ENCODE measurements around the gene ZBTB25.

Gene ZBTB25

DNA sequence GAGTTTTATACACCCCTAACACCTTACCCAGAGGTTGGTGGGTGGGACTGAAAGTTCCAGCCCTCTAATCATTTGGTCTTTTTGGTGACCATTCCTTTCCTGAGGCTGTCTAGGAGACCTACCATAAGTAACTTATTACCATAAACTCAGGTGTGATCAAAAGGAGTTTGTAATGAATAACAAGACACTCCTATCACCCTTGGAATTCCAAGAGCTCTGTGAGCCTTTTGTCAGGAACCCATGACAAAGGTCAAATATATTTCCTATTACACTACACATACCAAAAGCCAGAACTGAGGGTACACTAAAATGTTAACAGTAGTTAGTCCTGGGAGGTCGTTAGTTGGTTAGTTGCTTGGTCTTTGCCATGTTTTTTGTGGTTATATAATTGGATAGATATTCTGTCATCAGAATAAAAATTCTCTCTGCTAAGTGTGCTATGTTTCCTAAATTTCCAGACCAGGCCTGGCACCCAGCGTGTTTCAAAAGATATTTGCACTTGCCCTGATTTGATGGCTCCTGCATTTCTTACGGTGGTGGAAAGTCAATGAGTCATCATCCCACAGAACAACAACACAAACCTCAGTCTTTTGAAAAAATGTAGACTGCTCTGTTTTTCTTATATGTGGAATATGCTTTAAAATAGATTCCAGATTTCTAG is 65.3 kb downstream of the ZBTB25 start:
- DNase-seq = no peak

DNA sequence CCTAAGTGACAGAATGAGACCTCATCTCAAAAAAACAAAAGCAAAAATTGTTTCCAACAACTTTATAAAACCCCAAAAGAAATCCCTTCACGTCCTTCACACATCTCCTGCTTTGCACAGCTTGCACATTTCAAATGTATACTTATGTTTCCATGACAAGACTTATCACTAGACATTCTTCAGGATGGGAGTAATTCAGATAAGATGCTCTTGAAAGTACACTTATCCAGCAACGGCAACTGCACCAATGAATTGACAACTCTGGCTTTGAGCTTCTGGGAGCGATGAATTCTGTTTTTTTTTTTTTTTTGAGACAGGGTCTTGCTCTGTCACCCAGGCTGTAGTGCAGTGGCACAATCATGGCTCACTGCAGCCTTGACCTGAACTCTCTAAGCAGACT is 69.1 kb downstream of the ZBTB25 start:
- DNase-seq = no peak

DNA sequence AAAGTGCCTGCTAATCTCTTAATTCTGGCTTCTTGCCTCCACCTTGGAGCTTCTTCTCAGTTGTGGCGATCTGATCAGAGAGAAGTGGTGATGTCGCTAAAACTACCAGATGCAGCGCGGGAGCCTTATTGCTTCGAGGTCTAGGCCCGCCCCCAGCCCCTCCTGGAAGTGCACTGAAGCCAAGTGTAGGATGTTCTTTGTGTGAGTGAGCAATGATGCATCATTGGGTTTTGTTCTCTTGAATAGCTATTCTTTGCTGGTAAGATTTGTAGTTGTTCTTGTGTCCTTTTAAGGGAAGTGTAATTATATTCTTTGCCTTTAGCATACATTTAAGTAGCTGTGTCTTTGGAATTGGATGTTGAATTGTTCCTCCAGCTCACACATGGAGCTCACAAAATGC is 79.7 kb downstream of the ZBTB25 start:
- DNase-seq = no peak

DNA sequence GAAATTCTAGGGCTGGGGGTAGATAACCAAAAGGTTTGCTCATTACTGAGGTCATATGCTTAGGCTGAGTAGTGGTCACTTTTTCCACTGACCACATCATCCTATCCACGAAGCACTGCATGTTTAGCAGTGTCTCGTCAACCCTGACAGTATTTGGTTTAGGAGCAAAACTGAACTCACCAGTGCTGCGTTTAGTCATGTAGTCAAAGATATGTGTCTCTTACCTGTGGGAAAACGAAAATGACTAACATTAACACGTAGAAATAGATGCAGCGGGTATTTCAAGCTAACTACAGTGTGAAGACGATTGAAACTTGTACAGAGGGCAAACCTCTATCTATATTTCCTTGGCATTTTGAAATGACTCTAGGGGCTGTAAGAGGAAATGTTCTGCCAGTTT is 80.9 kb downstream of the ZBTB25 start:
- DNase-seq = no peak

DNA sequence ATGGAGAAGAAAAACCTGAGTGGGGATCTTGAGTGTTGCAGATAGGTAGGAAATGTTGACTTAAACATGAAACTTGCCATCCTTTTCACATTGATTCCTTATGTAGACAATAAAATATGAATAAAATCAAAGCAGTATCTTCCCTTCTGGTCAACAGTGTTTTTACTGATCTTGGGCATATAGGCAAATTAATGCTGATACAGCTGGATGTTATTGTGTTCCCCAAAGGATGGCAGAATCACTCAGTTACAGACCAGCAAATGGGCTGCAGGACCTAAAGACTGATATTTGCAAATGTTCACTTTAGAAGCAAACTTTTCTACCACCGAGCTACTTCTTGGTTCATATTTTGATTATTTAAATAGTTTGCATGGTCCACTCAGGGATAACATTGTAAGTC is 81.6 kb downstream of the ZBTB25 start:
- no peak for DNase-seq

DNA sequence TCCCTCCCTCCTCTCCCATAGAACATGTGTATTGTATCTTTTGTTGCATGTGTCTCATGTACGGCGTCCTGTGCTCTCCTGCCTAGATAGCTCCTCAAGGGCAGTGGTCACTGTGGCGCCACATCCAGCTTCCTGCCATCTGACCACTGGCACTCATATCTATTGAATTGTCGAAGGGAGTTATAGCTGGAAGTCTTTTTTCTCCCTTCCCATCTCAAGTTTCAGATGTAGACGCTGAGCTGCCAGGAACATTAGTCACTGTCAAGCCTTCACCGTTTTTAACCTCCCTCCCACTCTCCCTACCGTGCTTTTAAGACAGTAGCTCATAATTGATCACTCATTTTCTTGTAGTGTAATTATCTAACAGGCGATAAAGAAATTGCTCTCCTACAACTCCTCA is 82.5 kb downstream of the ZBTB25 start:
- no peak for DNase-seq

DNA sequence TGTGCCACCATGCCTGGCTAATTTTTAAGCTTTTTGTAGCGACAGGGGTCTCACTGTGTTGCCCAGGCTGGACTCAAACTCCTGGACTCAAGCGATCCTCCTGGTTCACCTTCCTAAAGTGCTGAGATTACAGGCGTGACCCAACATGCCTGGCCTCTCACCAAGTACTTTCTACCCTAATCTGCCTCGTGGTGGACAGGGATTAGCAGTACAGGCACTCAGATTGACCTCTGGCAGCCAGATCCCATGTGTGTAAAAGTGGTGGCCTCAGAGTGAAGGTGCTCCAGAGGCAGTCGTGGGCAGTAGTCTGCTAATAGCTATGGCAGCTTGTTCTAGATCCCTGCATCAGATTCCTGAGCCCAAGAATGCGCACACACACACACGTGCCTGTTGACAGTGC is 84.6 kb downstream of the ZBTB25 start:
- DNase-seq = no peak

DNA sequence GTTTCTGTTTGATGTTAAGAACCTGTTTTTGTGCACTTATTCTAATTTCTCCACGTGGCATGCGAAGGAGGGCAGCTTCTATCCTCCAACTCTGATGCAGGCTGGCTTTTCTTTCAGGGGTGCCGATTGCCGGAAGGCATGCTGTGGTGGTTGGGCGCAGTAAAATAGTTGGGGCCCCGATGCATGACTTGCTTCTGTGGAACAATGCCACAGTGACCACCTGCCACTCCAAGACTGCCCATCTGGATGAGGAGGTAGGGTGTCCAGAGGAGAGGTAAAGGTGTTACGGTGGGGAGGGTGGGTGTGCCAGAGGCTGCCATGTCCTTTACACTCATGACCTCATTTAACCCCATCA is 85.9 kb downstream of the ZBTB25 start:
- no peak for DNase-seq

DNA sequence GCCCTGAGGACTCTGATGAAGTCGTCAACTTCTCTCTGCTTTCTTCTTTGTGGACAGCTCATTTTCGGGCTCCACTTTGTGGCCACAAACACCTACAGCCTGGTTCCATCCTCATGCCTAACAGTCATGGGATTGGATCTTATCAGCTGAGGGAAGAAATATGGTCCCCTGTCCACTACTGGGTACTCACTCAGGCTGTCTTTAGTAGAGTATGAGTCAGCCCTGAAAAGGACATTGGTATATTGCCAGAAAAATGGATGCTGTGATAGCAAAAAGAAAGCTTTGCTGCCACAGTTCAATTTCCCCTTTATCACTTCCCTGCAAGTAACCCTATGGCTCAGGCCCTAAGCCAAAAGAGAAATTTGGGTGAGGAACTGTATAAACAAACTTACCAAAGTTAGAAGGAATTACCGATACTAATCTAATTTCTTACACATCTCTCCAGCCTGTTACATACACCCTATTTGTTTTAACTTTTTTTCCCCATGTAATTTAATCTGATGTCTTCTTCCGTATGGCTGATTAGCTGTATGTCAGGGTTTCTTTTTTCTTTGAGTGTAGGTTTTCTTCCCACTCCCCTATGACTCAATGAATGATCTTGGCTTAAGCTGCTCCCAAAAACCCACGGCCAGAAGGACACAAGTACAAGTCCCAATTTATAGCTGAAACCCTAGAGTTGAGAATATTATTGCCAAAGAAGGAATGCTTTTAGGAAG is 86.4 kb downstream of the ZBTB25 start:
- no peak for DNase-seq

DNA sequence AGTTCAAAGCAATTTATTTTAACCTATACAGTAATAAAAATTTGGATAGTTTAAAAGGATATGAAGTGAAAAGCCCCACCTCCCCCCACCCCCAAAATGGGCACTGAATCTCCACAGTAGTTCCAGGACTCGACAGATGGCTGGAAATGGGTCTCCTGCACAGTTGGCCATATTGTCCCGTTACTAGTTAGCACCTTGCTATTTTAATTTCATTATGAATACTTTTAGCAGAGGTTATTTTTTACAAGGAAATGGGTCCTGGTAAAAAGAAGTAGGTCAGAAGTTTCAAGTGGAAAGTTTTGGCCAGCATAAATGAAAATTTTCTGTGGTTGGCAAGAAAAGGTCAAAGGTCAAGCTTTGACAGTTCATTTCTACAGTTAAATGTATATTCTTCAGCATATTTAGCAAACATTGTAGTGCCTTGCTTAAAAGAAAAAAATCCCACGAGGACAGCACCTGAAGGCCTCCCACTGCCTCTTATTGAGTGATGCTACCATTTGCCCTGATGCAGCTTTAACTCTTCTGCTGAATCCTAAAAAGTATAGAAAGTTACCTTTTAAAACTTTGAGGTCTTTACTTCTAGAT is 87.2 kb downstream of the ZBTB25 start:
- no peak for DNase-seq

DNA sequence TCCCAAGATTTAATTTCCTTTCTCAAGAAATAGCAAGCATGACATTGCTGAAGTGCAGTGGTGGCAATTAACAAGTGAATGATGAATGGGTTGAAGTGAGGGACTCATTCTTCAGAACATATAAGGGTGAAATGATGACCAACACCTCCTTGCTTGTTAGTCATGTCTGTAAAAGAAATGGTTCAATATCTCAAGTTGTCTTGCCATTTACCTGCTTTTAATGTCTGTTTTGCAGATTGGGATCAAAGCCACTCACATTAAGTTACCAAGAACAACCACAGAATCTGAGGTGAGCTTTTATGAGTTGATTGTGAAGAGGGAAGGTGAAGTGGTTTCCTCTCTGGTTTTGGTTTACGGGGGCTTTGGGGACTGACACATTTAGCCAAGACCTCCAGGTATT is 91.4 kb downstream of the ZBTB25 start:
- DNase-seq = no peak

DNA sequence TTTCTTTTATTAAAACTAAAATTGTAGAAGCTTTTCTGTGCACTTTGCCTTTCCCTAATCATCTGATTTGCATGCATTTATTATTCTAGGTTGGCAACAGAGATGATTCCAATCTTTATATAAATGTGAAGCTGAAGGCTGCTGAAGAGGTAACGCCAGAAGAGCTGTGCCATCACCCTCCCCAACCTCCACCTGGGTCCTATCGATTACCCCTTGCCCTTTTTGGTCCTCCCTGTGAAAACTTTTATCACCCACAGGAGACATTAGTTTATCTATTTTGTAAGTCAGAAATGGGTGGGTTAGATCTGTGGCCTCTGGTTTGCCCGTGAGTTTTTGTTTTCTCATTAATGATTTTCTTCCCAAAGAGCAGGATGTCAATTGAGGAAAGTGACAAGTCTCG is 92.6 kb downstream of the ZBTB25 start:
- DNase-seq = no peak

DNA sequence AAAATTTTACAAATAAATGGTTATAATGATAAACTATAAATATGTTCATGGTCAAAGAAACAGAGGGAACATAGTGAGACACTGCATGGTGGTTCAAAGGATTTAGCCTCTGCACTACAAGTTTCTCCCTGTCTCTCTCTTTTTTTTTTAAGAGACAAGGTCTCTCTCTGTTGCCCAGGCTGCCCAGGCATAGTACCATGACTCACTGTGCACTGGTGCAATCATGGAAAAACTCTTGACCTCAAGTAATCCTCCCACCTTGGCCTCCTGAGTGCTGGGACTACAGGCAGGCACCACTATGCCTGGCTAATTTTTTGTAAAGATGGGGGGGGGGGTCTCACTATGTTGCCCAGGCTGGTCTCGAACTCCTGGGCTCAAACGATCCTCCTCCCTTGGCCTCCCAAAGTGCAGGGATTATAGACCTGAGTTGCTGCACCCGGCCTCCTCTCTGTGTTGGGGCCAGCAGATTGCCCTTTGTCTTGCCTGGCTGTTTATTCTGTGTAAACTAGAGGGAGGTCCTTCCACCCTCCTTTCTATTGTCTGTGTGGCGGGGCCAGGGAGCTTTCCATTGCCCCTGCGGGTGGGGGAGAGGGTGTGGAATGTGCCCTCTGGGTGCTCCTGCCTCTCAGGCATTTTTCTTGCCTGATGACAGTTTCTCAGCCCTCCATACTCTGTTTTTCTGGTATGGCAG is 93.4 kb downstream of the ZBTB25 start:
- no peak for DNase-seq

DNA sequence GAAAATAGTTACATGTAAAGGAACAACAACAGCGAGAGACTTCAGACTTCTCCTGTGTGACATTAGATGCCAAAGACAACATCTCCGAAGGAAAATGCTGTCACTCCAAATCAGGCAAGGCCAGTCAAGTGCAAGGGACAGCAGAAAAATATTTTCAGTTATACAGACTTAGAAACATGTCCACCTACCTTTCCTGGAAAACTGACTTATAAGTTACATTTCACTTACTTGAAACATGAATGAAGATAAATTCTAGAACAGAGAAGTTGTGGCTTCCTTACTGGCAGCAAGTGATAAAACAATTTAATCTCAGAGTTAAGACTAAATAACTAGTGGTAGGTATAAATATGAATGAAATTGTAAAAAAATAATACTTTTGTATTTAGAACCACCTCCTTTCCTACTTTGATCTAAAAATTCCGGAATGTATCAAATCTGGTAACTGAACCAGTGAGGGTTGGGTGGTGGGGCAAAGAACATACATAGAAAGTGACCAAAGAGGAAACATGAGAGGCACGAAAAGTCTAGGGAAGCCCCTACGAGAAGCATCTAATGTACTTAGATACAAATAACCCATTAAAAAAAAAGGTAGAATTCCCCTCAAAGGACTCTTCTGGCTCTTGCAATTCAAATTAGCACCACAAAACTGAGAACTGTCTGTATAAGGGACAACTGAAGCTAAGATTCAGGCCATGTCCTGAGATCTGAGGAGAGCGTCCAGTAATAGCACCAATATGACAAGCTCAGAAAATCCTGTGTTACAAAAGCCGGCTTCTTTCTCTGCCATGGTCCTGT is 94.3 kb downstream of the ZBTB25 start:
- DNase-seq = no peak

DNA sequence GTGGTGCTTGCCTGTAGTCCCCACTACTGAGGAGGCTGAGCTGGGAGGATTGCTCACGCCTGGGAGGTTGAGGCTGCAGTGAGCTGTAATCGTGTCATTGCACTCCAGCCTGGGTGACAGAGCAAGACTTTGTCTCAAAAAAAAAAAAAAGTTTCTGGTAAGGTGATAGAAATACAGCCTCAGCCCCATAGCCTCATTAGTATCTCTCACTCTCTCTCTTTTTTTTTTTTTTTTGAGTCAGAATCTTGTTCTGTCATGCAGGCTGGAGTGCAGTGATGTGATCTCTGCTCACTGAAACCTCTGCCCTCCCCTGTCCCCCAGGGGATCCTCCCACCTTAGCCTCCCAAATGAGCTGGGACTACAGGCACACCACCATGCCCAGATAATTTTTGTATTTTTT is 96.3 kb downstream of the ZBTB25 start:
- no peak for DNase-seq

DNA sequence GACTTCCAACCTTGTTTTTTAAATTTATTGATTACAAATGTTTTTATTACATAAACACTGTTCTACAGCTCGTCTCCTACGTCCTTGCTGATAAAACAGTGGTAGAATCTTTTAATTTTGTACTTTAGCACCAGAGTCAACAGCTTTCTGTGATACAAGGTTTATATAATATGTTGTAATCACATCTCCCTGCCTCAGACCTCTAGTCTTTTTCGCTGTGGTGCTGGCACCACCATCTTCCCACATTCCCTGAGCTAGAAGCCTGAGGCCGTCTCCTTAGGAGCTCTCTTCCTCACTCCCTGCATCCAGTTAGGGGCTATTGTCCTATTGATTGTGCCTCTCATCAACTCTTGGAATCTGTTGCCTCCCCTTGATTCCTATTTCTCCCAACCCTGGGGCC is 98.3 kb downstream of the ZBTB25 start:
- no peak for DNase-seq

DNA sequence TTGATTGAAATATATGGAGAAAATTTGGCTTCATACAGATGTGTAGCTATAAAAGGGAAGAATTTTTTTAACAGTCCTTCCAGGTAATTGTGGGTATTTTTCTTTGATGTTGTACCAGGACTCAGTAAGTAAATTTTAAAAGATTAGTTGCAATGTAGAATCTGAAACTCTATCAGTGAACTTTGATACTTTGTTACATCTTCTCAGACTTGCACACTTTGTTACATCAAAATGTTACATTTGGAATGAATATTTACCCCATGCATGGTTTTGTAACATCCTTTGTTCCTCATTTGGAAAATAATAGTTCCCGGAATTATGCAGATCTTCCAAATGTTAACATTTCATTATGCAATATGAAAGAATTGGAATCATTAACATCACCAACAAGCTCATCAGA is 101.7 kb downstream of the ZBTB25 start:
- no peak for DNase-seq

DNA sequence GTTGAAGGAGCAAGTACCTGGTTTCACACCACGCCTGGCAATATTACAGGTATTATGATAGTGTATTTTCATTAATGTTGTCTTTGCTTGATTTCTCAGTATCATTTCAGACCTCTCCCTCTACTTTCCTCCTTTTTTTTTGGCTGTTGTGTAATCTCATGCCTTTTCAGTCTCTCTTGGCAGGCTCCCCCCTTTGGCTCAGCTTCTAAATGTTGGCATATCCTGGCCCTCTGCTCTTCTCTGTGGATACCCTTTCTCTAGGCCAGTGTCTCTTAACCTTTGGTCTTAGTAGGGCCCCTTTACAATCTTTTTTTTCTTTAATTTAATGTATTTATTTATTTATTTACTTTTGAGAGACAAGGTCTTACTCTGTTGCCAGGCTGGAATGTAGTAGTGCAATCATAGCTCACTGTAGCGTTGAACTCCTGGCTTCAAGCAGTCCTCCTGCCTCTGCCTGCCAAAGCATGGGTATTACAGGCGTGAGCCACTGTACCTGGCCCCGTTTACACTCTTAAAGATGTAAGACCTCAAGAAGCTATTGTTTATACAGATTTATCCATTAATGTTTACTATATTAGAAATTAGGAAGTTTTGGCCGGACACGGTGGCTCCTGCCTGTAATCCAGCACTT is 102.7 kb downstream of the ZBTB25 start:
- no peak for DNase-seq

Measured in NCI-H1092 (cell line).